Fibroblast of the aortic adventitia (primary cell): ENCODE results near the gene ZNF205. TPM values are rescaled to one million over a fixed set of nuclear protein-coding genes. Genes with fewer than 3 reads are reported as not detected.

Experiments
- DNase-seq: peaks from one replicate; pipeline ENCODE4 v3.0.0-alpha.2; 2010; ENCODE audit warnings: low read depth
- H3K4me3 ChIP-seq: 2 replicates; pipeline ENCODE4 v1.5.1; 2011; ENCODE audit warnings: low read depth, mild to moderate bottlenecking, control low read depth, low read length, moderate library complexity
- total RNA-seq: library from RNA; depleted of rRNA; stranded (reverse); fragments of >200 nt; gene quantifications from 2 replicates; pipeline ENCODE4 v1.2.3, GENCODE V29; 2012; ENCODE audit warnings: low replicate concordance
- TF ChIP-seq, protein P1 (sequence below): IDR thresholded peaks from 2 replicates; pipeline ENCODE4 v1.5.1; 2011; ENCODE audit warnings: mild to moderate bottlenecking, low read length, control low read depth, inconsistent platforms; ENCODE audit not compliant: insufficient read depth

Gene ZNF205
- total RNA-seq, 1 donor = 14.7 TPM

DNA sequence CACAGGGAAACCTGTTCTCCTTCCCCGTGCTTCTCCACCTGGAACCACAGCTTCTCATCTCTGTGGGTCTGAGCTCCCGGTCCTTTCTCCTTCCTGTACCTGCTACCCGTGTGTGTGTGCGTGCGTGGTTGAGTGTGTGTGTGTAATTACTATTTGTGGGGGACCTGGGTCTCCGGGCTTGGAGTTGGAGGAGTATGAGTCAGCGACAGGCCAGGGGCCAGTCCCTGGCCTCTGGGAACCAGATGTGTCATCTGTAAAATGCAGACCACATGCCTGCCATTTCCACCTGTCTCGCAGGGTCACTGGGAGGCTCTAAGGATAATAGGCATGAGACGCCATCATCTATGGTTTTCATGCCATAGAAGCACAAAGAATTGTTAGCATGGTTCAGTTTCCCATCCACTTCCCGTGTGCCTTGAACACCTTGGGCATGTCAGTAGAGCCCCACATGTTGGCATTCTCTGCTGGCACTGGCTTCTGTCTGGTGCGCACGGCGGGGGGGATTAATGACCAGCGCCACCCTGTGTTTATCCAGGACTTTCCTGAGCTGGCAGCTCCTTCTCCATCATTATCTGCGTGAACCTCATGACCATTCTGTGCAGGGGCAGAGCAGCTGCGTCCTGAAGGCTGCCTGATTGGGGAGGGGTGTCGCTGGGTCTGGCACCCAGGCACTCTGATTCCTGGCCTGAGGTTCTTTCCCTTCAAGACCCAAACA lies 1.5 kb downstream of the ZNF205 start:
- no peak for DNase-seq
- TF ChIP-seq, protein P1, sequence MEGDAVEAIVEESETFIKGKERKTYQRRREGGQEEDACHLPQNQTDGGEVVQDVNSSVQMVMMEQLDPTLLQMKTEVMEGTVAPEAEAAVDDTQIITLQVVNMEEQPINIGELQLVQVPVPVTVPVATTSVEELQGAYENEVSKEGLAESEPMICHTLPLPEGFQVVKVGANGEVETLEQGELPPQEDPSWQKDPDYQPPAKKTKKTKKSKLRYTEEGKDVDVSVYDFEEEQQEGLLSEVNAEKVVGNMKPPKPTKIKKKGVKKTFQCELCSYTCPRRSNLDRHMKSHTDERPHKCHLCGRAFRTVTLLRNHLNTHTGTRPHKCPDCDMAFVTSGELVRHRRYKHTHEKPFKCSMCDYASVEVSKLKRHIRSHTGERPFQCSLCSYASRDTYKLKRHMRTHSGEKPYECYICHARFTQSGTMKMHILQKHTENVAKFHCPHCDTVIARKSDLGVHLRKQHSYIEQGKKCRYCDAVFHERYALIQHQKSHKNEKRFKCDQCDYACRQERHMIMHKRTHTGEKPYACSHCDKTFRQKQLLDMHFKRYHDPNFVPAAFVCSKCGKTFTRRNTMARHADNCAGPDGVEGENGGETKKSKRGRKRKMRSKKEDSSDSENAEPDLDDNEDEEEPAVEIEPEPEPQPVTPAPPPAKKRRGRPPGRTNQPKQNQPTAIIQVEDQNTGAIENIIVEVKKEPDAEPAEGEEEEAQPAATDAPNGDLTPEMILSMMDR = no peak
- peak overlapping the region; percentile 97 for H3K4me3 ChIP-seq

DNA sequence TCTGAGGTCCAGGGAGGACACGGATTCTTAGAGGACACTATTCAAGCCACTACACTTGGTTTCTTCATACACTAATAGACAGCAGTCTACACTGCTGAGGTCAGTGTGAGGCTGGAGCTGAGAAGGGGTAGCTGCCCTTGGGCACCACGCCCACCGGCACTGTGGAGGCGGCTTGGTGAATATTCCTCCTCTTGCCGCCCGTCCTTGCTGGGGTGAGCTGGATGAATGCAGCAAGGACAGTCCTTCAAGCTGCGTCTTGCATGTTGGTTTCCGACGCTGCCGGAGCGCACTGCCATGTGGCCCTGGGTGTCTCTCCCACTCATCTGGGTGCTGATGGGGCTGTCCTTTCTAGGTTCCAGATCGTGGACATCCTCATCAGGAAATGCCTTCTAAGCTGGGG lies 2.6 kb downstream of the ZNF205 start:
- TF ChIP-seq, protein P1 = no peak
- no peak for DNase-seq
- H3K4me3 ChIP-seq = no peak overlapping the region

DNA sequence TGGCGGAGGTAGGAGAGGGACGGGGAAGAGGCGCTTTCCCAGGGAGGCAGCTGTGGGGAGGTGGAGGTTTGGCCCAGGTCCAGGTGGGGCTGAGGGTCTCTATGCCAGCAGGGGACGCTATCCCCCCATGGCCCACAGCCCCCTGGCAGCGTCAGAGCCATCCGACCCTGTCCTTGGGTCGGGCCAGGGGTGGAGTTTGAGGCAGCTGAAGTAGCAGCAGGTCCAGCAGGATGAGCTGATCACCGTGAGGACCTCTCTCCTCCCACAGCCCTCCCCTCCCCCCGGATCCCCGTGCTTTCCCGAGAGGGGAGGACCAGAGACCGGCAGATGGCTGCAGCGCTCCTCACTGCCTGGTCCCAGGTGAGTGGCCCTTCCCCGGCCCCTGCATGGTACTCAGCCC lies 3.2 kb downstream of the ZNF205 start:
- DNase-seq = no peak
- TF ChIP-seq, protein P1 = no peak
- no peak overlapping the region for H3K4me3 ChIP-seq

DNA sequence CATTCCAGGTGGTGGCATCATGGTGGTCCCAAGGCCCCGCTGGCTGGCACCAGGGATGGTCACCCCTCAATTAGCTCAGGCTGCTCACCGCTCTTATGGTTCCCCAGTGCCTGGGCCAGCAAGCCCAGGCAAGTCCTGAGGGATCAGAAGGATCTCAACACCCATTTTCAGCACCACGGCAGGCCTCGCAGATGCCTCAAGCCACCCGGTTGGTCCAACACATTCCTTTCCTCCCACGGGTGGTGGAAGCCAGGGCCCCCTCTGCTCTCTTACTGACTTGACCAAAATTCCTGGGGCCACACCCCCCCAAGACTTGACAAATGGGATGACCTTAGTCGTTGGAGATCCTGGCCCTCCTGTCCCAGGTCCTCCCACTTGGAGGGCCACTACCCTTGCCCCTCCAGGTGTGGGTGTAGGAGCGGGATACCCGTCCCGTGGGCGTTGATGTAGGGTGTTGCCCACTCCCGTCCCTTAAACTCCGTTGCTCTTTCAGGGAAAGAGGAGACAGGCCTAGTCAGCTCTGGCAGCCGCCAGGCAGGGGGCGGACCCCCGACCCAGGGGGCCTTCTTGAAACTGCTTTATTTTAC lies 5.9 kb downstream of the ZNF205 start:
- TF ChIP-seq, protein P1 = no peak
- no peak overlapping the region for H3K4me3 ChIP-seq

DNA sequence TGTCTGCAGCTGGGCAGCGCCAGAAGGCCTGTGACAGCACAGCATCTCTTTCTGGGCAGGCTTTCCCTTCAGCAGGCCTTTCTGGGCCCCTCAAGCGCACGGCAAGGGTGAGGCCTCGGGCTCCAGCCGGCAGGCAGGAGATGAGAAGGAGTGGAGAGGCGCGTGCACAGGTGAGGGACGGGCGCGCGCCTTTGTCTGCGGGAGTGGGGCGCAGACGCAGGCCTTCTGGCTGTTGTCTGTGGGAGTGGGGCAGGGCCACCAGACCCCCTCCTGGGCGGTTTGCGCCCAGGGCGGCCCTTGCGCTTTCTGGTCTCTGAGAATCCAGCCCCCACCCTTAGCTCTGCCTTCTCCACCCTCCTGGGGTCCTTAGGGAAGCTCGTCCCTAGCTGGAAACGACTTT lies 6.5 kb downstream of the ZNF205 start:
- TF ChIP-seq, protein P1 = no peak
- DNase-seq = no peak
- no peak overlapping the region for H3K4me3 ChIP-seq

More for the DNA sequence above, 5.9 kb downstream of the ZNF205 start:
- no peak for DNase-seq

DNA sequence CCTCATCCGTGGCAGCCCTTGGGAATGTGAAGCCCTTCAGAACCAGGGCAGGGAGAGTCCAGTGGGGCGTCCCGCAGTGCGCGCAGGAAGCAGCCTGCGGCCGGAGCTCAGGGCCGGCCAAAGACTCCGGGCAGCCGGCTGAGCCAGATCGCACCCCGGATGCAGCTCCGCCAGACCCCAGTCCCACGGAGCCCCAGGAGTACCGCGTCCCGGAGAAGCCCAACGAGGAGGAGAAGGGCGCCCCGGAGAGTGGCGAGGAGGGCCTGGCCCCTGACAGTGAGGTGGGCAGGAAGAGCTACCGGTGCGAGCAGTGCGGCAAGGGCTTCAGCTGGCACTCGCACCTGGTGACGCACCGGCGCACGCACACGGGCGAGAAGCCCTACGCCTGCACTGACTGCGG lies 6.9 kb downstream of the ZNF205 start:
- DNase-seq = no peak
- no peak overlapping the region for H3K4me3 ChIP-seq
- TF ChIP-seq, protein P1 = no peak
